K562 (cell line): ENCODE results near the gene CD38. TPM values are rescaled to one million over a fixed set of nuclear protein-coding genes. Genes with fewer than 3 reads are reported as not detected.

Source experiments
- ATAC-seq: fragments of 200-7000 bp; cut with Tn5 transposase; 3 replicates; pipeline ENCODE4 v1.9.1; 2020; ENCODE audit warnings: moderate library complexity
- BruUV-seq: library from RNA; stranded (reverse); fragments of 400-500 nt; replicated peaks from 2 replicates; lab custom pipeline; 2021; lab: Mats Ljungman, UMichigan
- CTCF ChIA-PET: fragments of 300-600 bp; formaldehyde crosslinking; extraction: SDS; loops from one replicate; lab custom pipeline; 2021; ENCODE audit warnings: low intra/inter-chr PET ratio; lab: Yijun Ruan, JAX
- POLR2A ChIA-PET: fragments of 300-600, 350-650 bp; sonication (Branson Sonifier 250); formaldehyde crosslinking; extraction: SDS; loops from one replicate; lab custom pipeline; 2021; ENCODE audit warnings: antibody characterized with exemption, inconsistent platforms; lab: Yijun Ruan, JAX
- DNase-seq, 4 experiments: peaks; one replicate each; pipeline versions ENCODE4 v3.0.0 to v3.0.0-alpha.2; 2011 to 2018; ENCODE audit warnings: low spot score in 3 of 4, mixed read lengths in 3 of 4; ENCODE audit errors: extremely low read depth in 1 of 4
- FAIRE-seq: peaks from 2 replicates; lab custom pipeline; 2011; peaks lifted over from hg19 to GRCh38; lab: Jason Lieb, UNC
- H2AFZ ChIP-seq: 2 replicates; pipeline ENCODE4 v1.6.0; 2011; ENCODE audit warnings: low read depth, low read length, control low read depth, inconsistent platforms
- H3K27ac ChIP-seq: fragments of 200-600 bp; 3 replicates; pipeline ENCODE4 v1.8.0; 2011; ENCODE audit warnings: low read depth, mild to moderate bottlenecking, control low read depth, inconsistent platforms, low read length, moderate library complexity, mixed read lengths; ENCODE audit errors: extremely low read depth
- H3K27me3 ChIP-seq, 2 experiments: fragments of 300-600 bp in 1 of 2; 2 replicates in 1 of 2; 3 replicates in 1 of 2; pipeline versions ENCODE4 v1.6.0 to v1.8.0; 2011; ENCODE audit warnings: inconsistent platforms in 2 of 2, low read length in 2 of 2, mild to moderate bottlenecking in 1 of 2, mixed read lengths in 1 of 2, moderate library complexity in 1 of 2; ENCODE audit not compliant: control insufficient read depth in 2 of 2, insufficient read depth in 2 of 2
- H3K36me3 ChIP-seq: fragments of 300-600 bp; 3 replicates; pipeline ENCODE4 v1.8.0; 2011; ENCODE audit warnings: mild to moderate bottlenecking, low read length, inconsistent platforms; ENCODE audit not compliant: control insufficient read depth, insufficient read depth
- H3K4me1 ChIP-seq, 2 experiments: fragments of 200-600 bp in 1 of 2; replicated peaks in 1 of 2; 2 replicates in 1 of 2; 3 replicates in 1 of 2; pipeline versions ENCODE4 v1.5.1 to v1.8.0; 2011; ENCODE audit warnings: inconsistent platforms in 2 of 2, low read length in 2 of 2, mild to moderate bottlenecking in 1 of 2, mixed read lengths in 1 of 2, moderate library complexity in 1 of 2; ENCODE audit not compliant: control insufficient read depth in 2 of 2, insufficient read depth in 2 of 2
- H3K4me2 ChIP-seq: 2 replicates; pipeline ENCODE4 v1.6.1; 2011; ENCODE audit warnings: low read length, control low read depth, inconsistent platforms, mixed read lengths; ENCODE audit not compliant: insufficient read depth
- H3K4me3 ChIP-seq: fragments of 200-600 bp; sonication (generic), shearing (Covaris generic); 2 replicates; pipeline ENCODE4 v1.5.1; 2016; ENCODE audit warnings: control low read depth, inconsistent platforms
- H3K79me2 ChIP-seq: fragments of 200-600 bp; 3 replicates; pipeline ENCODE4 v1.8.0; 2011; ENCODE audit warnings: low read length, inconsistent platforms; ENCODE audit not compliant: control insufficient read depth, insufficient read depth
- H3K9ac ChIP-seq, 2 experiments: 2 replicates each; pipeline versions ENCODE4 v1.6.0 to v1.6.1; 2011; ENCODE audit warnings: low read depth in 2 of 2, low read length in 2 of 2, control low read depth in 1 of 2, inconsistent platforms in 1 of 2, mild to moderate bottlenecking in 1 of 2, mixed read lengths in 1 of 2; ENCODE audit not compliant: insufficient read depth in 1 of 2
- H3K9me1 ChIP-seq: one replicate; pipeline ENCODE4 v1.6.0; 2011; ENCODE audit warnings: inconsistent platforms, mild to moderate bottlenecking, low read length, moderate library complexity; ENCODE audit not compliant: control insufficient read depth, insufficient read depth
- H3K9me3 ChIP-seq: replicated peaks from 2 replicates; pipeline ENCODE4 v1.5.1; 2011; ENCODE audit warnings: low read depth, low read length, inconsistent platforms; ENCODE audit not compliant: control insufficient read depth, insufficient read depth
- H4K20me1 ChIP-seq: replicated peaks from 2 replicates; pipeline ENCODE4 v1.6.1; 2011; ENCODE audit warnings: low read length, inconsistent platforms, mixed read lengths; ENCODE audit not compliant: control insufficient read depth, insufficient read depth
- CCAR2 ChIP-seq: fragments of 200-400 bp; formaldehyde crosslinking; IDR thresholded peaks from 2 replicates; pipeline ENCODE4 v1.6.1; 2017; ENCODE audit warnings: mild to moderate bottlenecking, low read depth, low read length
- E4F1 ChIP-seq: fragments of 250-450 bp; sonication (Bioruptor Pico); IDR thresholded peaks from 2 replicates; pipeline ENCODE4 v1.5.0; 2021; ENCODE audit warnings: mild to moderate bottlenecking, borderline replicate concordance
- HDAC2 ChIP-seq: fragments of 450-650 bp; IDR thresholded peaks from 2 replicates; pipeline ENCODE4 v1.6.1; 2016; ENCODE audit warnings: mild to moderate bottlenecking
- MAZ ChIP-seq, 2 experiments: fragments of 450-650 bp in 1 of 2; sonication (generic) in 1 of 2; formaldehyde crosslinking; IDR thresholded peaks in 1 of 2; conservative IDR thresholded peaks in 1 of 2; 2 replicates each; pipeline versions ENCODE4 v1.4.0 to v1.5.0; 2020; ENCODE audit warnings: mild to moderate bottlenecking in 1 of 2, missing genetic modification reagents in 1 of 2
- RAD51 ChIP-seq: fragments of 450-650 bp; IDR thresholded peaks from 2 replicates; pipeline ENCODE4 v1.7.1; 2016; ENCODE audit warnings: low read depth, mild to moderate bottlenecking, borderline replicate concordance
- ZNF23 ChIP-seq: fragments of 250-450 bp; sonication (Bioruptor Pico); IDR thresholded peaks from 2 replicates; pipeline ENCODE4 v1.4.0; 2020; ENCODE audit warnings: mild to moderate bottlenecking
- WGBS: fragments of 100-300 bp; shearing (Covaris generic); methylation state at CpG from one replicate; pipeline ENCODE4 v1.1.6; 2016; ENCODE audit warnings: low coverage, mixed read lengths; ENCODE audit not compliant: insufficient coverage; ENCODE audit errors: missing lambda C conversion rate; 5-methylcytosine and 5-hydroxymethylcytosine counted together
- in situ Hi-C: fragments of 300-500 bp; cut with MboI; formaldehyde crosslinking; loops from 4 replicates; pipeline ENCODE4 v1.15.0; 2018; ENCODE audit warnings: inconsistent platforms, mixed read lengths
- intact Hi-C: fragments of 100-400 bp; cut with micrococcal nuclease; formaldehyde crosslinking; loops from 2 replicates; pipeline ENCODE4 v1.14.2; 2022
- polyA plus RNA-seq, 8 experiments: library from polyadenylated mRNA; depleted of rRNA in 4 of 8; stranded (reverse) in 5 of 8; unstranded in 3 of 8; fragments of >200 nt; fragmentation: Nextera tagmentation in 2 of 8; fragmentation: Illumina TruSeq in 1 of 8; extraction: Ambion mirVana in 2 of 8; extraction: Trizol in 1 of 8; gene quantifications; 2 replicates each; pipeline versions ENCODE4 v1.2.1 to v1.2.3, GENCODE V29; 2011 to 2014; ENCODE audit warnings: inconsistent platforms in 1 of 8, missing spikeins in 1 of 8
- total RNA-seq, 7 experiments: library from RNA; depleted of rRNA in 6 of 7; stranded (reverse); fragments of >200 nt in 6 of 7; fragmentation: Illumina TruSeq in 2 of 7; extraction: Trizol in 2 of 7; gene quantifications; 2 replicates each; pipeline versions ENCODE4 v1.2.1 to v1.2.3, GENCODE V29; 2011 to 2021; ENCODE audit warnings: low replicate concordance in 1 of 7

The CD38 gene
- total and polyA plus RNA-seq, 9 of the 15 experiments (the other 6 are each of a cell fraction or from before 2014, with no cell fraction given), result 0.04 to 0.06 (median 0.04) TPM; not detected in 5

- TF ChIP-seq E4F1 (CRISPR knock-in tag) (no peak), MAZ (CRISPR knock-in tag; conservative IDR thresholded peaks at IDR 0.05 in 1 of 2, IDR thresholded peaks at IDR 0.05 in 1 of 2) (no peak), RAD51 (no peak), CCAR2 (no peak)
Measured at GRCh38 chr4:15901998-15902397, 123.9 kb downstream of the CD38 start (continued).

GRCh38 chr4:15902746-15903145 lies 124.6 kb downstream of the CD38 start:
- H3K4me2 ChIP-seq, result no peak overlapping the region
- no peaks in the 10 kb centered on the region for H3K36me3 ChIP-seq
- CTCF ChIA-PET, result no interaction called here
- no peaks in the 10 kb centered on the region for H4K20me1 ChIP-seq
- no peaks in the 10 kb centered on the region for H3K9me1 ChIP-seq
- in situ Hi-C loops (no loop called here), intact Hi-C loops (no loop called here)
- no TSS peak for BruUV-seq
- FAIRE-seq, result no peak
- POLR2A ChIA-PET, result interaction anchor here (0.8 kb wide), 1 partner anchor 15 kb away, joined by 3 read pairs; no protein-coding TSS in a partner anchor
- DNase-seq, result no peak
- no peak overlapping the region for H3K27ac ChIP-seq
- H3K79me2 ChIP-seq, result no peaks in the 10 kb centered on the region
- H3K9me3 ChIP-seq, result no peaks in the 10 kb centered on the region
- WGBS, result 0% methylated on average over 2 of the region's 2 CpGs
- peaks cover 0 to 7% of the 10 kb centered on the region in 2 experiments; a peak in 2 of 5 replicates for H3K4me1 ChIP-seq
- TF ChIP-seq HDAC2, result no peak
- no peak for TF ChIP-seq ZNF23
- no peak overlapping the region for H3K4me3 ChIP-seq
- H2AFZ ChIP-seq, result no peak overlapping the region
- H3K27me3 ChIP-seq, result no peaks in the 10 kb centered on the region
- H3K9ac ChIP-seq, result no peak overlapping the region
- no peak for ATAC-seq

Other genes starting within 250 kb of the CD38 start
- 32.1 and 37.9 TPM in 2 replicates for gene FBXL5, start 123.0 kb upstream of the CD38 start, total RNA-seq (2014; rRNA removed)
- 25.3 and 27.9 TPM in 2 replicates for gene FBXL5, start 123.0 kb upstream of the CD38 start, total RNA-seq (2014; rRNA removed; fragmentation: Illumina TruSeq; extraction: Trizol)
- gene FBXL5, start 123.0 kb upstream of the CD38 start, total RNA-seq (2015; rRNA removed; fragmentation: Illumina TruSeq; extraction: Trizol), result 29.0 and 35.2 TPM in 2 replicates
- 22.1 and 23.5 TPM in 2 replicates for gene FBXL5, start 123.0 kb upstream of the CD38 start, total RNA-seq (2021)
- gene FBXL5, start 123.0 kb upstream of the CD38 start, polyA plus RNA-seq (2011; rRNA removed), result 24.3 and 26.5 TPM in 2 replicates
- gene FBXL5, start 123.0 kb upstream of the CD38 start, polyA plus RNA-seq (2014; fragmentation: Illumina TruSeq; extraction: Trizol), result 13.2 and 15.9 TPM in 2 replicates
- 10 to 100 TPM in 1 of 2 experiments, 1 to 10 TPM in 1; 6.0 to 10.8 TPM for gene FBXL5, start 123.0 kb upstream of the CD38 start, polyA plus RNA-seq (2014; fragmentation: Nextera tagmentation; extraction: Ambion mirVana)
- 15.5 and 28.9 TPM in 2 replicates for gene FBXL5, start 123.0 kb upstream of the CD38 start, polyA plus RNA-seq (2014; rRNA removed)
- 17.4 and 21.3 TPM in 2 replicates for gene FAM200B, start 96.5 kb upstream of the CD38 start, total RNA-seq (2014; rRNA removed)
- gene FAM200B, start 96.5 kb upstream of the CD38 start, total RNA-seq (2014; rRNA removed; fragmentation: Illumina TruSeq; extraction: Trizol), result 25.5 and 31.8 TPM in 2 replicates
- gene FAM200B, start 96.5 kb upstream of the CD38 start, total RNA-seq (2015; rRNA removed; fragmentation: Illumina TruSeq; extraction: Trizol), result 33.4 and 36.3 TPM in 2 replicates
- 23.2 and 25.4 TPM in 2 replicates for gene FAM200B, start 96.5 kb upstream of the CD38 start, total RNA-seq (2021)
- gene FAM200B, start 96.5 kb upstream of the CD38 start, polyA plus RNA-seq (2011; rRNA removed), result 21.9 and 22.6 TPM in 2 replicates
- gene FAM200B, start 96.5 kb upstream of the CD38 start, polyA plus RNA-seq (2014; fragmentation: Illumina TruSeq; extraction: Trizol), result 39.1 and 48.0 TPM in 2 replicates
- gene FAM200B, start 96.5 kb upstream of the CD38 start, polyA plus RNA-seq (2014; fragmentation: Nextera tagmentation; extraction: Ambion mirVana), result 10 to 100 TPM; 23.2 to 27.6 TPM
- gene FAM200B, start 96.5 kb upstream of the CD38 start, polyA plus RNA-seq (2014; rRNA removed), result 23.3 and 30.3 TPM in 2 replicates
- not detected in 2 replicates for gene BST1, start 75.3 kb upstream of the CD38 start, total RNA-seq (2014; rRNA removed)
- not detected in 2 replicates for gene BST1, start 75.3 kb upstream of the CD38 start, total RNA-seq (2014; rRNA removed; fragmentation: Illumina TruSeq; extraction: Trizol)
- not detected in 2 replicates for gene BST1, start 75.3 kb upstream of the CD38 start, total RNA-seq (2015; rRNA removed; fragmentation: Illumina TruSeq; extraction: Trizol)
- not detected in 2 replicates for gene BST1, start 75.3 kb upstream of the CD38 start, total RNA-seq (2021)
- 0.07 TPM in 2 replicates for gene BST1, start 75.3 kb upstream of the CD38 start, polyA plus RNA-seq (2011; rRNA removed)
- gene BST1, start 75.3 kb upstream of the CD38 start, polyA plus RNA-seq (2014; fragmentation: Illumina TruSeq; extraction: Trizol), result not detected in 2 replicates
- gene BST1, start 75.3 kb upstream of the CD38 start, polyA plus RNA-seq (2014; fragmentation: Nextera tagmentation; extraction: Ambion mirVana), result under 1 TPM; 0.04 to 0.38 TPM
- not detected in 2 replicates for gene BST1, start 75.3 kb upstream of the CD38 start, polyA plus RNA-seq (2014; rRNA removed)
- not detected in 2 replicates for gene FGFBP1, start 160.4 kb downstream of the CD38 start, total RNA-seq (2014; rRNA removed)
- gene FGFBP1, start 160.4 kb downstream of the CD38 start, total RNA-seq (2014; rRNA removed; fragmentation: Illumina TruSeq; extraction: Trizol), result not detected in 2 replicates
- gene FGFBP1, start 160.4 kb downstream of the CD38 start, total RNA-seq (2015; rRNA removed; fragmentation: Illumina TruSeq; extraction: Trizol), result not detected in 2 replicates
- gene FGFBP1, start 160.4 kb downstream of the CD38 start, total RNA-seq (2021), result not detected in 2 replicates
- not detected in 2 replicates for gene FGFBP1, start 160.4 kb downstream of the CD38 start, polyA plus RNA-seq (2011; rRNA removed)
- not detected in 2 replicates for gene FGFBP1, start 160.4 kb downstream of the CD38 start, polyA plus RNA-seq (2014; fragmentation: Illumina TruSeq; extraction: Trizol)
- not detected for gene FGFBP1, start 160.4 kb downstream of the CD38 start, polyA plus RNA-seq (2014; fragmentation: Nextera tagmentation; extraction: Ambion mirVana)
- not detected in 2 replicates for gene FGFBP1, start 160.4 kb downstream of the CD38 start, polyA plus RNA-seq (2014; rRNA removed)
- not detected in 2 replicates for gene FGFBP2, start 184.8 kb downstream of the CD38 start, total RNA-seq (2014; rRNA removed)
- gene FGFBP2, start 184.8 kb downstream of the CD38 start, total RNA-seq (2014; rRNA removed; fragmentation: Illumina TruSeq; extraction: Trizol), result not detected in 2 replicates
- gene FGFBP2, start 184.8 kb downstream of the CD38 start, total RNA-seq (2015; rRNA removed; fragmentation: Illumina TruSeq; extraction: Trizol), result not detected in 2 replicates
- gene FGFBP2, start 184.8 kb downstream of the CD38 start, total RNA-seq (2021), result not detected in 2 replicates
- not detected in 2 replicates for gene FGFBP2, start 184.8 kb downstream of the CD38 start, polyA plus RNA-seq (2011; rRNA removed)
- not detected in 2 replicates for gene FGFBP2, start 184.8 kb downstream of the CD38 start, polyA plus RNA-seq (2014; fragmentation: Illumina TruSeq; extraction: Trizol)
- gene FGFBP2, start 184.8 kb downstream of the CD38 start, polyA plus RNA-seq (2014; fragmentation: Nextera tagmentation; extraction: Ambion mirVana), result not detected
- gene FGFBP2, start 184.8 kb downstream of the CD38 start, polyA plus RNA-seq (2014; rRNA removed), result not detected in 2 replicates